HepG2 (cell line): ENCODE measurements around the gene ANKS4B. TPM values are rescaled to one million over a fixed set of nuclear protein-coding genes. Genes with fewer than 3 reads are reported as not detected.

Source experiments
- BHLHE40 ChIP-seq: IDR thresholded peaks from 2 replicates; pipeline ENCODE4 v1.6.1; 2011; ENCODE audit warnings: low read length, improper control_type of control experiment
- FOSL2 ChIP-seq: sonication (generic); formaldehyde crosslinking; IDR thresholded peaks from 2 replicates; pipeline ENCODE4 v1.4.0; 2020; ENCODE audit warnings: missing genetic modification reagents
- GZF1 ChIP-seq: sonication (generic); formaldehyde crosslinking; IDR thresholded peaks from 2 replicates; pipeline ENCODE4 v1.5.1; 2020; ENCODE audit warnings: mild to moderate bottlenecking, missing genetic modification reagents
- JUNB ChIP-seq: sonication (generic); formaldehyde crosslinking; IDR thresholded peaks from 2 replicates; pipeline ENCODE4 v1.8.0; 2022; ENCODE audit warnings: missing genetic modification reagents, mild to moderate bottlenecking, borderline replicate concordance
- KDM2A ChIP-seq: sonication (generic); formaldehyde crosslinking; IDR thresholded peaks from 2 replicates; pipeline ENCODE4 v1.4.0; 2020; ENCODE audit warnings: low read depth, missing genetic modification reagents, borderline replicate concordance
- KLF11 ChIP-seq: IDR thresholded peaks from 2 replicates; pipeline ENCODE4 v1.6.1; 2016; ENCODE audit warnings: missing compliant biosample characterization
- MED1 ChIP-seq: sonication (generic); formaldehyde crosslinking; IDR thresholded peaks from 2 replicates; pipeline ENCODE4 v1.4.0; 2020; ENCODE audit warnings: missing genetic modification reagents
- NBN ChIP-seq: fragments of 450-650 bp; conservative IDR thresholded peaks from 2 replicates; pipeline ENCODE4 v1.6.1; 2017
- ZNF17 ChIP-seq: sonication (generic); formaldehyde crosslinking; IDR thresholded peaks from 2 replicates; pipeline ENCODE4 v1.5.0; 2020; ENCODE audit warnings: mild to moderate bottlenecking, missing genetic modification reagents
- ZNF253 ChIP-seq: sonication (generic); formaldehyde crosslinking; IDR thresholded peaks from 2 replicates; pipeline ENCODE4 v1.8.0; 2022; ENCODE audit warnings: mild to moderate bottlenecking, missing genetic modification reagents, borderline replicate concordance
- ZNF430 ChIP-seq: sonication (generic); formaldehyde crosslinking; IDR thresholded peaks from 2 replicates; pipeline ENCODE4 v1.9.0; 2021; ENCODE audit warnings: mild to moderate bottlenecking, missing genetic modification reagents
- ZNF577 ChIP-seq: sonication (generic); formaldehyde crosslinking; IDR thresholded peaks from 2 replicates; pipeline ENCODE4 v1.4.0; 2020; ENCODE audit warnings: mild to moderate bottlenecking, low read depth, missing genetic modification reagents, borderline replicate concordance
- ZNF850 ChIP-seq: sonication (generic); formaldehyde crosslinking; conservative IDR thresholded peaks from 2 replicates; pipeline ENCODE4 v1.9.0; 2021; ENCODE audit warnings: mild to moderate bottlenecking, missing genetic modification reagents
- ZUFSP ChIP-seq: sonication (generic); formaldehyde crosslinking; IDR thresholded peaks from 2 replicates; pipeline ENCODE4 v1.9.0; 2021; ENCODE audit warnings: missing genetic modification reagents, mild to moderate bottlenecking, borderline replicate concordance
- polyA plus RNA-seq, 8 experiments: library from polyadenylated mRNA; depleted of rRNA in 3 of 8; stranded (reverse) in 7 of 8; unstranded in 1 of 8; fragments of >200 nt; fragmentation: Illumina TruSeq in 4 of 8; extraction: Trizol in 4 of 8; gene quantifications; 2 replicates each; pipeline versions ENCODE4 v1.2.1 to v1.2.3, GENCODE V29; 2011 to 2016; ENCODE audit warnings: low read depth in 4 of 8, missing spikeins in 1 of 8, mixed read lengths in 1 of 8; ENCODE audit not compliant: insufficient read depth in 1 of 8
- total RNA-seq, 5 experiments: library from RNA; depleted of rRNA; stranded (reverse); fragments of >200 nt; fragmentation: Illumina TruSeq; extraction: Trizol; gene quantifications; 2 replicates each; pipeline ENCODE4 v1.2.3, GENCODE V29; 2016; ENCODE audit warnings: low read depth in 1 of 5
- TF ChIP-seq, protein P1 (sequence below): sonication (generic); formaldehyde crosslinking; IDR thresholded peaks from 2 replicates; pipeline ENCODE4 v1.9.0; 2021; ENCODE audit warnings: missing genetic modification reagents, borderline replicate concordance
- TF ChIP-seq, protein P2 (sequence below): IDR thresholded peaks from 2 replicates; pipeline ENCODE4 v1.6.1; 2016
- TF ChIP-seq, protein P3 (sequence below): sonication (generic); formaldehyde crosslinking; IDR thresholded peaks from 2 replicates; pipeline ENCODE4 v1.9.0; 2021; ENCODE audit warnings: mild to moderate bottlenecking, missing genetic modification reagents

ANKS4B gene
- total and polyA plus RNA-seq, 2 of the 13 experiments (the other 11 are each of a cell fraction or from before 2014, with no cell fraction given): 6.5 to 30.0 TPM

DNA sequence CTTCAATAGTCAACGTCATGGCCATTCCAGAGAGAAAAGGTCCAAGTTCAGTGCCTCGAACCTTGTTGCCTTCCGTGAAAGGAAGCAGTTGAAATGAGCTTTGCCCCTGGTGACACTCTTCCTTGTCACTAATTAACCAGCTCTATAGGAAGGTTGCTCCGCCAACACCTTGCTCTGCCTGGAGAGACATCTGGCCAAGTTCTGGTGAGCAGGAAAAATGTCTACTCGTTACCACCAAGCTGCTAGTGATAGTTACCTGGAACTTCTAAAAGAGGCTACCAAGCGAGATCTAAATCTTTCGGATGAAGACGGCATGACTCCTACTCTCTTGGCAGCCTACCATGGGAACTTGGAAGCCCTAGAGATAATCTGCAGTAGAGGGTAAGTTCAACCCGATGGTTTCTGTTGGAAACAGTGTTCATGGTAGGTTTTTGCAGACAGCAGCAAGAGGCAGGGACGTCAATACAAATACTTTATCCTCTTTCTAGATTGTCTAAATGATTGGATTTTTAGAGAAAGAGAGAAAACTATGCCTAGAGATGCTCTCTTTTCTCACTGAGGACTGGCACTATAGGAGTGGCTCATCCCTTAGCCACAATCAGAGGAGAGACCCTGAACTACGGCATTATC lies at the start of gene ANKS4B (continued):
- TF ChIP-seq BHLHE40 (no peak), GZF1 (peak; percentile 83; the same call in 1 of the 2 replicates), NBN (no peak), ZNF17 (CRISPR knock-in tag) (no peak), KLF11 (CRISPR knock-in tag) (0 out of 2 replicates have a peak, but pooled peaks have one; percentile 87), KDM2A (CRISPR knock-in tag) (peak; percentile 75; the same call in 1 of the 2 replicates), FOSL2 (CRISPR knock-in tag) (peak; percentile 90), ZNF850 (CRISPR knock-in tag) (no peak), ZNF253 (CRISPR knock-in tag) (no peak), ZUFSP (no peak), JUNB (CRISPR knock-in tag) (no peak), ZNF577 (CRISPR knock-in tag) (no peak), ZNF430 (CRISPR knock-in tag) (peak; percentile 95), MED1 (CRISPR knock-in tag) (peak; percentile 95)
- TF ChIP-seq, protein P1, sequence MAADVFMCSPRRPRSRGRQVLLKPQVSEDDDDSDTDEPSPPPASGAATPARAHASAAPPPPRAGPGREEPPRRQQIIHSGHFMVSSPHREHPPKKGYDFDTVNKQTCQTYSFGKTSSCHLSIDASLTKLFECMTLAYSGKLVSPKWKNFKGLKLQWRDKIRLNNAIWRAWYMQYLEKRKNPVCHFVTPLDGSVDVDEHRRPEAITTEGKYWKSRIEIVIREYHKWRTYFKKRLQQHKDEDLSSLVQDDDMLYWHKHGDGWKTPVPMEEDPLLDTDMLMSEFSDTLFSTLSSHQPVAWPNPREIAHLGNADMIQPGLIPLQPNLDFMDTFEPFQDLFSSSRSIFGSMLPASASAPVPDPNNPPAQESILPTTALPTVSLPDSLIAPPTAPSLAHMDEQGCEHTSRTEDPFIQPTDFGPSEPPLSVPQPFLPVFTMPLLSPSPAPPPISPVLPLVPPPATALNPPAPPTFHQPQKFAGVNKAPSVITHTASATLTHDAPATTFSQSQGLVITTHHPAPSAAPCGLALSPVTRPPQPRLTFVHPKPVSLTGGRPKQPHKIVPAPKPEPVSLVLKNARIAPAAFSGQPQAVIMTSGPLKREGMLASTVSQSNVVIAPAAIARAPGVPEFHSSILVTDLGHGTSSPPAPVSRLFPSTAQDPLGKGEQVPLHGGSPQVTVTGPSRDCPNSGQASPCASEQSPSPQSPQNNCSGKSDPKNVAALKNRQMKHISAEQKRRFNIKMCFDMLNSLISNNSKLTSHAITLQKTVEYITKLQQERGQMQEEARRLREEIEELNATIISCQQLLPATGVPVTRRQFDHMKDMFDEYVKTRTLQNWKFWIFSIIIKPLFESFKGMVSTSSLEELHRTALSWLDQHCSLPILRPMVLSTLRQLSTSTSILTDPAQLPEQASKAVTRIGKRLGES (CRISPR knock-in tag): no peak
- TF ChIP-seq, protein P2, sequence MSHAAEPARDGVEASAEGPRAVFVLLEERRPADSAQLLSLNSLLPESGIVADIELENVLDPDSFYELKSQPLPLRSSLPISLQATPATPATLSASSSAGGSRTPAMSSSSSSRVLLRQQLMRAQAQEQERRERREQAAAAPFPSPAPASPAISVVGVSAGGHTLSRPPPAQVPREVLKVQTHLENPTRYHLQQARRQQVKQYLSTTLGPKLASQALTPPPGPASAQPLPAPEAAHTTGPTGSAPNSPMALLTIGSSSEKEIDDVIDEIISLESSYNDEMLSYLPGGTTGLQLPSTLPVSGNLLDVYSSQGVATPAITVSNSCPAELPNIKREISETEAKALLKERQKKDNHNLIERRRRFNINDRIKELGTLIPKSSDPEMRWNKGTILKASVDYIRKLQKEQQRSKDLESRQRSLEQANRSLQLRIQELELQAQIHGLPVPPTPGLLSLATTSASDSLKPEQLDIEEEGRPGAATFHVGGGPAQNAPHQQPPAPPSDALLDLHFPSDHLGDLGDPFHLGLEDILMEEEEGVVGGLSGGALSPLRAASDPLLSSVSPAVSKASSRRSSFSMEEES (CRISPR knock-in tag): peak; percentile 56; the same call in 1 of the 2 replicates
- TF ChIP-seq, protein P3, sequence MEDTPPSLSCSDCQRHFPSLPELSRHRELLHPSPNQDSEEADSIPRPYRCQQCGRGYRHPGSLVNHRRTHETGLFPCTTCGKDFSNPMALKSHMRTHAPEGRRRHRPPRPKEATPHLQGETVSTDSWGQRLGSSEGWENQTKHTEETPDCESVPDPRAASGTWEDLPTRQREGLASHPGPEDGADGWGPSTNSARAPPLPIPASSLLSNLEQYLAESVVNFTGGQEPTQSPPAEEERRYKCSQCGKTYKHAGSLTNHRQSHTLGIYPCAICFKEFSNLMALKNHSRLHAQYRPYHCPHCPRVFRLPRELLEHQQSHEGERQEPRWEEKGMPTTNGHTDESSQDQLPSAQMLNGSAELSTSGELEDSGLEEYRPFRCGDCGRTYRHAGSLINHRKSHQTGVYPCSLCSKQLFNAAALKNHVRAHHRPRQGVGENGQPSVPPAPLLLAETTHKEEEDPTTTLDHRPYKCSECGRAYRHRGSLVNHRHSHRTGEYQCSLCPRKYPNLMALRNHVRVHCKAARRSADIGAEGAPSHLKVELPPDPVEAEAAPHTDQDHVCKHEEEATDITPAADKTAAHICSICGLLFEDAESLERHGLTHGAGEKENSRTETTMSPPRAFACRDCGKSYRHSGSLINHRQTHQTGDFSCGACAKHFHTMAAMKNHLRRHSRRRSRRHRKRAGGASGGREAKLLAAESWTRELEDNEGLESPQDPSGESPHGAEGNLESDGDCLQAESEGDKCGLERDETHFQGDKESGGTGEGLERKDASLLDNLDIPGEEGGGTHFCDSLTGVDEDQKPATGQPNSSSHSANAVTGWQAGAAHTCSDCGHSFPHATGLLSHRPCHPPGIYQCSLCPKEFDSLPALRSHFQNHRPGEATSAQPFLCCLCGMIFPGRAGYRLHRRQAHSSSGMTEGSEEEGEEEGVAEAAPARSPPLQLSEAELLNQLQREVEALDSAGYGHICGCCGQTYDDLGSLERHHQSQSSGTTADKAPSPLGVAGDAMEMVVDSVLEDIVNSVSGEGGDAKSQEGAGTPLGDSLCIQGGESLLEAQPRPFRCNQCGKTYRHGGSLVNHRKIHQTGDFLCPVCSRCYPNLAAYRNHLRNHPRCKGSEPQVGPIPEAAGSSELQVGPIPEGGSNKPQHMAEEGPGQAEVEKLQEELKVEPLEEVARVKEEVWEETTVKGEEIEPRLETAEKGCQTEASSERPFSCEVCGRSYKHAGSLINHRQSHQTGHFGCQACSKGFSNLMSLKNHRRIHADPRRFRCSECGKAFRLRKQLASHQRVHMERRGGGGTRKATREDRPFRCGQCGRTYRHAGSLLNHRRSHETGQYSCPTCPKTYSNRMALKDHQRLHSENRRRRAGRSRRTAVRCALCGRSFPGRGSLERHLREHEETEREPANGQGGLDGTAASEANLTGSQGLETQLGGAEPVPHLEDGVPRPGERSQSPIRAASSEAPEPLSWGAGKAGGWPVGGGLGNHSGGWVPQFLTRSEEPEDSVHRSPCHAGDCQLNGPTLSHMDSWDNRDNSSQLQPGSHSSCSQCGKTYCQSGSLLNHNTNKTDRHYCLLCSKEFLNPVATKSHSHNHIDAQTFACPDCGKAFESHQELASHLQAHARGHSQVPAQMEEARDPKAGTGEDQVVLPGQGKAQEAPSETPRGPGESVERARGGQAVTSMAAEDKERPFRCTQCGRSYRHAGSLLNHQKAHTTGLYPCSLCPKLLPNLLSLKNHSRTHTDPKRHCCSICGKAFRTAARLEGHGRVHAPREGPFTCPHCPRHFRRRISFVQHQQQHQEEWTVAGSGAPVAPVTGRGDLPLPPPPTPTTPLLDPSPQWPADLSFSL (CRISPR knock-in tag): peak; percentile 54; the same call in 1 of the 2 replicates
